ENCODE measurements around the gene TAF15.
A peak's percentile ranks its signal among the peaks of the same experiment; 100 is the strongest.

Gene TAF15

DNA sequence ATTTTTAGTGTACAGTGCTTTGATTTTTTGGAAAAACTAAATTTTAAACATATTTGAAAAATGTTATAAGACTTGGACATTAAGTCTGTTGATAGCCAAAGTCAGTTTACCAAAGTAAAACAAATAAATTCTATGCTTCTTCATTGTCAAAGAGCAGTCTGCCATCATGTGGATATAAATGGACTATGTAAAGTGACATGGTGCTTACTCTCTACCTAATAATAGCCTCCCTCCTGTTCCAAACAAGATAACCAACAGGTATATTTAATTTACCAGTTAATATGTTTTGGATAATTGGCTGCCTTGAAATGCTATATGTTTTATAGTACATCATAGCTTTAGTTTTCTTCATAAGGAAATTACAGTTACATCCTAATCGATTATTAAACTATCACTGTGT is 15.9 kb downstream of the TAF15 start:
- no peak for DNase-seq

DNA sequence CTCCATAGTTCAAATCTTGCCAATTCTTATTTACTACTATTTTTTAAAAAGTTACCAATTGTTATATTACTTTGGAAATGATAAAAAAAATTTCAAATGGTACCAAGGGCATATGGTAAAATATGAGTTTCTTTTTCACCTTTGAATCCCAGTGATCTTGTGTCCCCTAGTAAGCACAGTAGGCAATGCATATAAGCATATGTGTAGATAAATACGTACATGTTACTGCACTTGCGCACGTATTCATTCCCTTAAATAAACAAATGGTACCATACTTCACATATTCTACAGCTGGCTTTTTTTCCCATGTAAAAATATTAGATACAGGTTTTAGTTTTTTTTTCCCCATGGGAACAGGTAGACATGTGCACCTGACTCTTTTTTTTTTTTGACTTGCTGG is 31.8 kb downstream of the TAF15 start:
- DNase-seq = no peak

DNA sequence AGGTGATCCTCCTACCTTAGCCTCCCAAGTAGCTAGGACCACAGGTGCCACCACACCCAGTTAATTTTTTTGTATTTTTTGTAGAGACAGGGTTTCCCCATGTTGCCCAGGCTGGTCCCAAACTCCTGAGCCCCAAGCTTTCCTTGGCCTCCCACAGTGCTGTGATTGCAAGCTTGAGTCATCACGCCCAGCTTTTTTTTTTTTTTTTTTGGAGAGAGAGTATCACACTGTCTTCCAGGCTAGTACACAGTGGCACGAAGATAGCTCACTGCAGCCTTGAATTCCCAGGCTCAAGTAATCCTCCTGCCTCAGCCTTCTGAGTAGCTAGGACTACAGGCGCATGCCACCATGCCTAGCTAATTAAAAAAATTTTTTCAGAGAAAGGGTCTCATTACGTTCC is 32.2 kb downstream of the TAF15 start:
- DNase-seq = no peak

DNA sequence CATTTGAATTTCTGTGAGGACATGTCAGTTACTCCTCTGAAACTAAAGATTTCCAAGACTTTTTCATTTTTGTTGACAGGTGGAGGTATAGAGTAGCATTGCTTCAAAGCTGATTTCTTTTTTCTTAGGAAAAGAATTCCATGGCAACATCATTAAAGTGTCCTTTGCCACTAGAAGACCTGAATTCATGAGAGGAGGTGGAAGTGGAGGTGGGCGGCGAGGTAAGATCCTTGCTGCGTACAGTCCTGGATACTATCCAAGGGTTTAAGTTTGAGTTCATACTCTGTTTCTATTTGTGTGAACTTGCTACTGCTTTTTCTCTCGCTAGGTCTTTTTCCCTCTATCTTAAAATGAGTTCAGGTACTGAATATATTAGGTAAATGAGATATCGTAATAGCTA is 33.0 kb downstream of the TAF15 start:
- no peak for DNase-seq

DNA sequence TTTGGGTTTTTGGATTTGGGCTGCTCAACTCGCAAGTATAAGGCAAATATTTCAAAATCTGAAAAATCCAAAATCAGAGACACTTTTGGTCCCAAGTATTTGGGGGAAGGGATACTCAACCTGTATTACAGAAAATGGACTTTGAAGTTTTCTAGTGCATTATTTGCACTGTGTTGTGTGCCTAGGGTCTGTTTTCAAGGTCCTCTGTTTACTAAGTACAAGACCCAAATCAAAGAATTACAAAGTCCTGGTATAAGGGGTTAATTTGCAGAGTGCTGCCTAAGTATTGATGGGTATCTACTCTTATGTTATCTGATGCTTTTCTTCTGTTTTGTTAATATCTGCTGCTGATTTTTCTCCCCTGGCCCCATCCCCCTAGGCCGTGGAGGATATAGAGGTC is 34.4 kb downstream of the TAF15 start:
- DNase-seq = no peak

DNA sequence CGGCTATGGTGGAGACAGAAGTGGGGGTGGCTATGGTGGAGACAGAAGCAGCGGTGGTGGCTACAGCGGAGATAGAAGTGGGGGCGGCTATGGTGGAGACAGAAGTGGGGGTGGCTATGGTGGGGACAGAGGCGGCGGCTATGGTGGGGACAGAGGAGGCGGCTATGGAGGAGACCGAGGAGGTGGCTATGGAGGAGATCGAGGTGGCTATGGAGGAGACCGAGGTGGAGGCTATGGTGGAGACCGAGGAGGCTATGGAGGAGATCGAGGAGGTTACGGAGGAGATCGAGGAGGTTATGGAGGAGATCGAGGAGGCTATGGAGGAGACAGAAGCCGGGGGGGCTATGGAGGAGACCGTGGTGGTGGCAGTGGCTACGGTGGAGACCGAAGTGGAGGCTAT is 35.3 kb downstream of the TAF15 start:
- no peak for DNase-seq

DNA sequence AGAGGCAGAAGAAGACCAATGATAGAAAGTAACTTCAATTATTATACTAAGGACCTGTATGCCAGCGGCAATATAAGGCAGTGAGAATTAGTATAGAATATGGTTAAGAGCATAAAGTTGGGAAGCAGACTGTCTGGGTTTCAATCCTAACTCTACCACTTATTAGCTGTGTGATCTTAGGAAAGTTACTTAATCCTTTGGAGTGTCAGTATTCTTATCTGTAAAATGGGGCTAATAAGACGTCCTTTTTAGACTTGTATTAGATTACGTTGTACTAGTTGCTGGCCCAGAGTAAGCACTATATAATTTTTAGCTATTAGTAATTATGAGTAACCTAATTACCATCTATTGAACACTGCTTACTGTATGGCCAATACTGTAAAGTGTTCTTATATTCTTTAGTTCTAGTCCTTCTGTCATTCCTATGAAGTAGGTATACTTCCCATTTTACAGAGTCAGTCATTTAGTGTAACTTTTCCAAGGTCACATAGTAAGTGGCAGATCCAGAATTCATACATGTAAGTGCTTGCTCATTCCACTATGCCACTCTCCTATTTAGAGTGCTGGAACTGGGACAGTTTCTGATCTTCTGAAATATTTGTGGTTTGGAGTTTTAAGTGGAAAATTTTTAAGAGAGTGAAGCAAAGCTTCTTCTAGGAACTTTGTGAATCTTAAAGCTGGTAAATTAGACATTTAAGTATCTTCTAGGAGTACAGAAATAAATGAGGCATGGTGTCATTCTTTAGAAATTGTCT is 36.9 kb downstream of the TAF15 start:
- DNase-seq = no peak

DNA sequence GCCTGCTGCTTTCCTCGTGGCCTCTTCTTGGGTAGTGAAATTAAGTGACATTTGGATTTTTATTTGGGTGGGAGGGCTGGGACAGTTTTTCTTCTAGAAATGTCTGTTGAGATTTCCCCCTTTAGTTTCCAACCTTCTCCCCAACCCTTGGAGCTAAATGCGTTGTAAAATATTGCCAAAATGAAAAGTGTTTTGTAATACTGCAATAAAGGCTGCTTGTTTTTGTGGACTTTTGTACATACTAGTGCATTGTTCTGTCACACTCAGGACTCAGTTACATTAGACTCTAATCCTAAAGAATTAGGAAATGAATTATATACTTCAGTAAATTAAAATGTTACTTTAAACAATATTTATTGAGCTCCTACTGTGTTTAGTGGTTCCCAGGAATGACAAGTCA is 37.7 kb downstream of the TAF15 start:
- DNase-seq = no peak

DNA sequence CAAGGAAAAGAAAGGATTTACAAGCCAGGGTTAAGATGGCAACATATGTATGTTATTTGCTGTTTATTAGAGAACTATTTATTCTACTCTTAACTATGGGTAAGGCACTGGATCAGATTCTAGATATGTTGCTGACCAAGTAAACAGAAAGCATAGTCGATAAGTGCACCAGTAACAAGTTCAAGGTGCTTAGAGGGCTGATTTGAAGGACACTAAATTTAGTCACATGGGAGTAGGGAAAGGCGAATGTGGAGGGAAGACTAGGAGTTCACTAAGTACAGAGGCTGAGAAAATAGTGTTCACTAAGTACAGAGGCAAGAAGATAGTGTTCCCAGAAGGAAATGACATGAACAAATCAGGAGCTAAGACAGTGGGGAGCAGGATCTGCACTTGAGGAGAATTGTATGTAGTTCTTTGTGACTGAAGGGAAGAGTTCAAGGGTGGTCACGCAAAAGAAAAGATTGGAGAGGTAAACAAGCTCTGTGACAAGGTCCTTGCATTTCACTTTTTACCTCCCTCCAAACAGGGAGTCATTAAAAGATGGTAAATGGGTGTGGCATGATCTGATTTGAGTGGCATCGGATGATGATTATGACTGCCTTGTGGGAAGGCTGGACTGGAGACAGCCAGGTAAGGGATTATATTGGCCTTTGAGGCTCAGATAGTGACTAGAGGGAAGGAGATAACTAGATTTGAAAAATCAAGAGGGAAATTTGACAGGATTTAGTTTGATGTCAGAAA is 38.5 kb downstream of the TAF15 start:
- DNase-seq = no peak

DNA sequence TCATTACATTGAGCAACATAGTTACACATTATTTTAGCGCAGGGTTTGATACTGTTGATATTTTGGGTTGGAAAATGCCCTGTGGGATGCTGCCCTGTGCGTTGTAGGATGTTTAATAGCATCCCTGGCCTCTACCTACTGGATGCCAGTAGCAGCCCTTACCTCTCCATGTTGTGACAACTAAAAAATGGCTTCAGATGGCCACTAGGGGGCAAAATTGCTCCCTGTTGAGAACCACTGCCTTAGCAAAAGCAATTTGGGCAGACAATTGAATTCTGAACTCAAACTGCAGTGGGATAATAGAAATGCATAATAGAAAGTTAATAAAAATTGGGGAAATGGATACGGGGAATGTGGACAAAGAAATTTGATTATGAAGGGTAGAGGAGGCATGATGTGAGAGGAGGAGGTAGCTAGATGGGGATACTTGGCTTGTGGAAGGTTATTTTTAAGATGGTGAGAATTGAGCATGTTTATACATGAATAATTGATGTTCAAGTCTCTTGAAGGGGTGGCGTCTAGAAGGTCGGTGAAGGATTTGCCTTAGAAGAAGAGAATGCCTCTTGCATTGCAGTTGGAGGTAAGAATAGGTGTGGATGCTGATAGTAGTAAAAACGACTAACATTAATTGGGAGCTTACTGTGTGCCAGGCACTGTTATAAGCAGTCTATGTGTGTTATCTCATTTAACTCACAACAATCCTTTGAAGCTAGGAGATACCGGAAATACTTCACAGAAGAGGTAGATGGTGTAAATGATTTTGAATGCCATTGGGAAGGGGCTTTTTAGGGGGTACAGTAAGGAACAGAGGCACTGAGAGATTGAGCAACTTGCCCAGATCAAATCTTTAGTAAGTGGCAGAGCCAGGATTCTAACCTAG is 40.4 kb downstream of the TAF15 start:
- DNase-seq = peak; percentile 59

DNA sequence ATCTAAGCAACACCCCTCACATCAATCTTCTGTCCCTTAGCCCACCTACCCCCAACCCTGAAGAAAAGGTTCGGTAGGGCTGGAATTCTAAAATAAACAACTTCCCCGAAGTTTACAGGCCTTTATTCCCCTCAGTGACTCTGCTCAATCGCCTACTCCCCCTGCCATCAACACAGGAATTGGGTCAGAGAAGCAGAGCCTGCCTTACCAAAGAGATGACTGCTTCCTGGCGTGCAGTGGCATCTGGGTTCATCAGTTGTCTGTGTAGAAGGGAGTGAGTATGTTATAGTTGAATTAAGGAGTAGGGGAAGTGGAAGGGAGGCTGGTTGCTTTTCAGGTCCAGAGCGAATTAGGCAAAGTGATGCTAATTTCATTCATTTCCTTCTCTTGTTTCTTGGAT is 46.7 kb downstream of the TAF15 start:
- no peak for DNase-seq

DNA sequence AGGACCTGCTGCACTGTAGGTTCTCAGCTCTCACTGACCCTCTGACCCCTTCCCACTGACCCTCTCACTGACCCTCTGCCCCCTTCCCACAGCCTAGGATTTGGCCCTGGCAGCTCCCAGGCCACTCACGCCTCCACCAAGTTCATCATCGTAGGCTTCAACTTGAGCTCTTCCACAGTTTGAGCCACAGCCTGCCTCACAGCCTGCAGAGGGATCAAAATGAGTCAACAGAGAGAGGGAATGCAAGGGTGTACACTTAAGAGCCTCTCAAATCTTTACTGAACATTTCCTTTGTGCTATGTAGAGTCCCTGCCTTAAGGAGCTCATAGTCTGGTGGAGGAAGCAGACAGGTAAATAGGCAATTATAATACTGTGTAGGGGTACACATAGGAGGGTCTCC is 47.3 kb downstream of the TAF15 start:
- DNase-seq = no peak

DNA sequence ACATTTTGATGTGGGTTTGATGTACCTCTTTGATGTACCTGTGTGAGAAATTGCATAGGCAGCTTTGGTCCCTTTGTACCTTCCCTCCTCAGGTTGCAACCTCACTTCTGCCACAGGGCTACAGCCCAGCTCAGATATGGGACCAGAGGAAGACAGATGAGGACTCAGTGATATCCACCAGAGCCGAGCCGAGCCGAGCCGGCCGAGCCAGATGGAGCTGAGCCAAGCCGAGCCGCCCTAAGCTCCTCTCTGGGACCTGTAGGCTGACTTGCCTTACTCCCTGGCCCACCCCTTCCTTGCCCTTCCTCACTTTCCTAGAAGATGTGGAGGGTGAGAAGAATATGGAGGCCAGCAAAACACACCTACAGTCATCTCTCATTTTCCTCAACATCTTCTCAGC is 55.6 kb downstream of the TAF15 start:
- no peak for DNase-seq

DNA sequence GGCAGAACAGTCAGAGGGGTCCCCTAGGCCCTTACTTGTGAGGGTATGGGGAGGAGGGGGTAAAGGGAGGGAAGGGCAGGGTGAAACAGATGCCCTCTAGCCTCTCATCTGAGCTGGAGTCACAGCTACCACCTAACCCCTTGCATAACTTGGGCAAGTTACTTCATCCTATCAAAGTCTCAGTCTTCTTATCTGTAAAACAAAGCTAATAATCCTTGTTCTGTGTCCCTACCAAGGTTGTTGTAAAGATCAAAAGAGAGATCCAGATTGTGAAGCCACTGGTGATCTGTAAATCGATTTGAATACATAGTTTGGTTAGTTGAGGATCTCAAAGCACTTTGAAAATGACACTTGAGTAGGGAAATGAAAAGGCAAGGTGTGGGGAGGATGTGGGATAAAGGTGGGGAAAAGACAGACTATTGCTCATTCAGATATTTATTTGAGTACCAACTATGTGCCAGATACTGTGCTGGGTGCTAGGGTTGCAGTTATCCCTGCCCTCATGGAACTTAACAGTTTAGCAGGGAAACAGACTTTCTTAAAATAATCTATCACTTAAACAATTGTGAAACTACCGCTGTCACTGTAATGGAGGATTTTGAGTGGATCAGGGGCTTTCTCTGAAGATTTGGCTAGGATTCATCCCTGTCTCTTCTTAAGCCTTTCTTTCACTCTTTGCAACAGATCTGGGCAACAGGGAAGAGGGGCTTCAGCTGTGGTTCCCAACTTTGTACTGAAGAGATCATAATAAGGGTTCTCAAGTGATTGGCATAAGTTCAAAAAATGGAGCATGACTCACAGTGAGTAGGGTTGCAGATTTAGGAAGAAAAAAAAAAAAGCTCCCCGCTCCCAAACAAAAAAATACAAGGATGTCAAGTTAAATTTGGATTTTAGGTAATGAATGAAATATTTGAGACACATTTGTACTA is 56.4 kb downstream of the TAF15 start:
- DNase-seq = no peak

DNA sequence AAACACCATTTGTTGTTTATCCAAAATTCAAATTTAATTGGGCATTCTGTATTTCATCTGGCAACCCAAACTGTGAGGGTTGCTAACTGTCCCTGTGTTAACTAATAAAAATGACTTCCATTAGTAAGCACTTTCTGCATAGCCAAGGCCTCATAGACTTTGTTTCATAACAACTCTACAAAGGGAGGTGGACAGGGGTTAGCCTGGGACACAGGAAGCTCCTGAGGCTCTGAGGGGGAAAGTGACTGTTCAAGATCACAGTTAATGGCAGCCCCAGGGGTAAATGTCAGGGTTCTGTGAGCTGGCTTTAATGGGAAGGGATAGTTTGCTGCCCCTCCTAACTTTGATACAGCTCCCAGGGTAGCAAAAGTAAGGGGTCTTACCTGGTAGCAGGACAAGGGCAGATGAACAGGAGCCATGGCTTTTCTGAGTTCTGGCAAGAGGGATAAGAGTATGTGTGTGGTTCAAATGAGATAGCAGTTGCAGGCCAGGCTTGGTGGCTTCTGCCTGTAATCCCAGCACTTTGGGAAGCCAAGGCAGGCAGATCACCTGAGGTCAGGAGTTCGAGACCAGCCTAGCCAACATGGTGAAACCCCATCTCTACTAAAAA is 57.2 kb downstream of the TAF15 start:
- DNase-seq = no peak

DNA sequence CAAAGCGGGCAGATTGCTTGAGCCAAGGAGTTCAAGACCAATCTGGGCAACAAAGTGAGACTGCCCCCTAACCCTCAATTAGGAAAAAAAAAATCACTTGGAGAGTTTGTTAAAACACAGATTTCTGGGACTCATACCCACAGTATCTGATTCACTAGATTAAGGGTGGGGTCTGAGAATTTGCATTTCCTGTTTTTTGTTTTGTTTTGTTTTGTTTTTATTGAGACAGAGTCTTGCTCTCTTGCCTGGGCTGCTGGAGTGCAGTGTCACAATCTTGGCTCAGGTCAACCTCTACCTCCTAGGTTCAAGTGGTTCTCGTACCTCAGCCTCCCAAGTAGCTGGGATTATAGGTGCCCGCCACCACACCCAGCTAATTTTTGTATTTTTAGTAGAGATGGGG is 58.3 kb downstream of the TAF15 start:
- no peak for DNase-seq

DNA sequence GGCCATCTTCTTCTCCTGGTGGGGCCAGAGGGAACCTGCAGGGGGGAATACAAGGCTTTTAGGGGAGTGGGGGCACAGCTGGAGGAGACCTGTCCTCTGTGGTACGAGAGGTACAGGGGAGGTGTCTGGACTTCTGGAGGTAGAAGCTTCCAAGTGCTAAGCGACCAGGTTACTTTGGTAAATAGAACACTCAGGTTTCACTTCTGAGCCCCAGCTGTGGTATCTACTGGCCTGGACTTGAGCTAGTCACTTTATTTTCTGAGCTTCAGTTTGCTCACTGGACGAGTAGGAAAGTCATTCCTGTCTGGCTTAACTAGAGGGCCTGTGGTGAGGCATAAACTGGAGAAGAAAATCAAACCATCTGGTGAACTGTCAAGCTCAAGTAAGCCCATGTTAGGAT is 59.5 kb downstream of the TAF15 start, which contains the start of gene HEATR9:
HEATR9 (minus strand) TSS at position 155 of the 400 bp plus-strand sequence; CDS start at position 6, 149 bp downstream.
- DNase-seq = no peak

DNA sequence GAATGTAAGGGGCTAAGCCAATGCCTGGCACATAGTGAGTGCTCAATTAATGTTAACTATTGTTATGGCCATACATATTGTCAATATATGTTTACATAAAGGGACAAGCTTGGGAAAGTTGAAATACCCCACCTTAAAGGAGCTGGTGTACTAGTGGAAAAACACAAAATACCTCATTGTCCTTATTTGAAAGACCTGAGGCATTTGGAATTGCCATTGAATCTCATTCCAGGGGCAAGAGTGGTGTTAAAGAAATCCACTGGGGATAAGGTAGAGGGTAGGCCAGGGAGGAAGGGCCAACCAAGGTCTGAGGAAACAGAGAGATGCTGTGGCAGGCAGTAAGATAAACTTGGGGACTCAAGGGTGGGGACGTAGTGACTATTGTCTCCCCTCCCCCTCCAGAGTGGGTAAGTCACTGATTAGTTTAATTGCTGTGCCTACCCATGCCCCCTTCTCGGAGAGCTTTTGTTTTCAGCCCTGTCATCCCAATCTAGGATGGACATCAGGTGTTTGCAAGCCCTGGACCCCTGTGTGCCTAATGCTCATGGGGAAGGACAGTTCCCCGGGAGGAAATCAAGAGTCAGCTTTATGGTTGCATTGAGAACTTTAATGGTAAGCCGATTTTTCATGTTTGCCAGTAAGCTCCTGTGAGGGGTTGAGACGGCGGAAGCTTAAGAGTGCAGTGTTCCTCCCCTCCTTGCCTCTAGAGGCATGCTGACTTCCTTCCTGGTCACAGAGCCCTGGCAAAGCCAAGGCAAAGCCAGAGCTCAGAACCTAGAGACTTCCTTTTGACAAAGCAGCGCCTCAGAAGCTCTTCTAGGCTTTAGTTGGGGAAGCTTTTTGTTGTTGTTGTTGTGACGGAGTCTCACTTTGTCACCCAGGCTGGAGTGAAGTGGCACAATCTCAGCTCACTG is 61.9 kb downstream of the TAF15 start:
- peak; percentile 23 for DNase-seq

DNA sequence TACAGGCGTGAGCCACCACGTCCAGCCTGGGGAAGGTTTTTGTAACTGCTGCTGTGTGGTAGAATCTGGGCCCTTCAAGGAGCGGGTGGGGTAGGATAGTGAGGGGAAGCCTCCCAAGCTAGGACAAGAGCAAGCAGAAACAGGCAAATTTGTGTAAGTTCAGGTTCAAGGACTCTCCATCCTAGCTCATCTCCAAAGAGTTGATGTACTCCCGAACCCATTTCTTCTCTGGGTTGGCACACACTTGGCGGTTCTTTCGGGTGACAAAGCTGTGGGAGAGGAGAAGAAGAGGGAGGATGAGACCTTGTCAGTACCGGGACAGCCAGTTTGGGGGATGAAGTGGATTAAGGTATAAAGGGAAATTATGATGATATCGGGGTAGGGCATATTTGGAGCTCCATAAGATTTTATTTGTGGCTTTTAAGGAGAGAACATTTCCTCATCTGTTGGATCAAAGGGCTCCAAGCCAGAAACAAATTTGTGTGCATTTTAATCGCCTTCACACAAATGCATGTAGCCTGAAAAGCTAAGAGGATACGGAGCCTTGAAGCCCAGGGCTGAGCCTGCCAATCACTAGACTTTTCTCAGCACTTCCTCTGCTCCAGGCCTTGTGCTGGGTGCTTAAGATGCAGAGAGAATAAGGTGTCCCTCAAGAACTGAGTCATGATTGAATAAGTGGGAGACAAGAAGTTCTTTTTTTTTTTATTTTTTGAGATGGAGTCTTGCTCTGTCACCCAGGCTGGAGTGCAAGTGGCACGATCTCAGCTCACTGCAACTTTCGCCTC is 63.1 kb downstream of the TAF15 start:
- no peak for DNase-seq
